Testis (tissue), 3 donors: Measurements from ENCODE around the gene COX14. TPM values are rescaled to one million over a fixed set of nuclear protein-coding genes. Genes with fewer than 3 reads are reported as not detected.

Experiments
- DNase-seq: peaks from one replicate; pipeline ENCODE4 v3.0.0-alpha.2; 2019
- H3K27ac ChIP-seq, 2 donors: fragments of 200-600 bp; sonication (generic); one replicate each; pipeline ENCODE4 v1.5.1; 2019
- H3K27me3 ChIP-seq: fragments of 200-600 bp; sonication (generic); one replicate; pipeline ENCODE4 v1.5.1; 2019
- H3K36me3 ChIP-seq: fragments of 200-600 bp; sonication (generic); one replicate; pipeline ENCODE4 v1.5.1; 2017; ENCODE audit warnings: low read depth; ENCODE audit errors: missing control alignments
- H3K4me1 ChIP-seq: fragments of 200-600 bp; sonication (generic); one replicate; pipeline ENCODE4 v1.5.1; 2019
- H3K4me3 ChIP-seq, 2 donors: fragments of 200-600 bp; sonication (generic); one replicate each; pipeline ENCODE4 v1.5.1; 2017 to 2019
- H3K9me3 ChIP-seq: fragments of 200-600 bp; sonication (generic); one replicate; pipeline ENCODE4 v1.5.1; 2017
- CTCF ChIP-seq, 3 experiments: fragments of 450-650 bp in 2 of 3; fragments of 200-600 bp in 1 of 3; sonication (generic) in 1 of 3; IDR thresholded peaks; one replicate each; pipeline ENCODE4 v1.5.1; 2016 to 2019; ENCODE audit warnings: antibody characterized with exemption in 3 of 3, mild to moderate bottlenecking in 2 of 3, moderate library complexity in 1 of 3
- POLR2A ChIP-seq: fragments of 450-650 bp; IDR thresholded peaks from one replicate; pipeline ENCODE4 v1.6.1; 2017; ENCODE audit warnings: antibody characterized with exemption, mild to moderate bottlenecking, moderate library complexity
- WGBS, 2 donors: methylation state at CpG; one replicate each; pipeline ENCODE4 v1.1.5; 2018; 5-methylcytosine and 5-hydroxymethylcytosine counted together
- intact Hi-C: fragments of 100-400 bp; cut with DNase I; formaldehyde crosslinking; loops from one replicate; pipeline ENCODE4 v1.15.1; 2023; ENCODE audit warnings: low total_unique reads
- polyA plus RNA-seq: library from polyadenylated mRNA; stranded (reverse); fragments of 350-450 nt; fragmentation: Illumina TruSeq; extraction: RNeasy Lipid Tissue Mini Kit (QIAGEN cat#74804); gene quantifications from one replicate; pipeline ENCODE4 v1.2.3, GENCODE V29; 2014; ENCODE audit warnings: low read depth, low replicate concordance; ENCODE audit not compliant: insufficient read depth
- total RNA-seq, 2 donors: library from RNA; depleted of rRNA; stranded (reverse); fragments of >200 nt; gene quantifications; one replicate each; pipeline ENCODE4 v1.2.3, GENCODE V29; 2016

Gene COX14
- total and polyA plus RNA-seq, 3 donors from 2014 or later, result 38.7 to 54.9 (median 50.2) TPM

GRCh38 chr12:50166799-50167048 is 54.7 kb downstream of the COX14 start:
- WGBS, 2 donors, result 0 to 1% methylated on average over 11 to 12 of the region's 12 CpGs
- intact Hi-C loops, result no loop called here
- TF ChIP-seq CTCF (IDR thresholded peaks at IDR 0.05), result no peak
- no peak for TF ChIP-seq POLR2A
- no peaks in the 10 kb centered on the region for H3K9me3 ChIP-seq
- peak overlapping the region; percentile 91 to 92 for H3K27ac ChIP-seq
- H3K4me1 ChIP-seq, result peaks cover 9% of the 10 kb centered on the region
- H3K36me3 ChIP-seq, result no peaks in the 10 kb centered on the region
- peak; percentile 45 for DNase-seq
- no peaks in the 10 kb centered on the region for H3K27me3 ChIP-seq
- peak overlapping the region; percentile 73 to 95 for H3K4me3 ChIP-seq

DNA sequence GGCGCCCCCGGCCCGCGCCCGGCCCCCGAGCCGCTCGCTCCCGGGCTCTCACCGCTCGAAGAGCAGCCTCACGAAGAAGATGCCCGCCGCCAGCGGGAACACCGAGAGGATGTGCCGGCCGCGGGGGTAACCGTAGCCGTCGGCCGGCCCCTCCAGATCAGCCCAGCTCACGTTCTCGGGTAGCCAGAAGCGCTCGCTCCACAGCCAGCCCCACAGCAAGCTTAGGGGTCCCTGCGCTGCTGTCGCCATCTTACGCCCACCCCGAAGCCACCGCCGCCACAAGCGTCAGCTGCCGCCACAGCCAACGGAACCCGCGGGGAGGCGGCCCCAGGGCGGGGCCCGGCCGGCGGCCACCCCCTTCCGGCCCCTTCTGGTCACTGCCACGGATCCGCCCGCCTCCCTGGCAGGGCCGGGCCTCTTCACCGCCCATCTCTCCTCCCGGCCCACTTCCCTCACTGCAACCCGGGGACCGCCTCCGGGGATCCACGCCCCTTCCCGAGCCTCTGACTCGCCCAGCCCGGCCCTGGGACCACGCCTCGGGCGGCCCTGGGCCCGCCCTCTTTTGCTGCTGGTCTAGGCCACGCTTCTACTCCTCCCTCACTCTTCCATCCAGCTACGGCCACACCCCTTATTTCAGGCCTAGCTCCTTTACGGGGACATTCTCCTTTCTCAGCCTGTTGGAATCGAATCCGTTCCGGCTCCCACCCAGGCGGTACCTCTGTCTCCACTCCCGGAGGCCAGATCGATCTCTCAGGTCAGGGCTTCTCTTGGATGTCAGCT is 55.2 kb downstream of the COX14 start, which contains the start of gene CERS5:
CERS5 (minus strand) TSS at position 321 of the 780 bp plus-strand sequence; CDS start at position 249, 72 bp downstream.
- DNase-seq, result peak; percentile 98
- intact Hi-C loops, result no loop called here
- Histone ChIP-seq H3K36me3 (no peaks in the 10 kb centered on the region), H3K27ac (peak within 1 kb of the TSS; percentile 91 to 92), H3K9me3 (no peaks in the 10 kb centered on the region), H3K4me1 (peaks cover 9% of the 10 kb centered on the region), H3K27me3 (no peaks in the 10 kb centered on the region), H3K4me3 (peak within 1 kb of the TSS; percentile 73 to 95)
- WGBS, 2 donors, result 0 to 1% methylated on average over 11 to 69 of the region's 70 CpGs
- TF ChIP-seq POLR2A (no peak), CTCF (IDR thresholded peaks at IDR 0.05) (peak; percentile 28 to 46 (median 41))

Other genes starting within 250 kb of the COX14 start
- 10 to 100 TPM; 14.6 to 15.3 TPM for gene FAIM2, start 208.3 kb upstream of the COX14 start, total RNA-seq
- gene FAIM2, start 208.3 kb upstream of the COX14 start, polyA plus RNA-seq, result 67.5 TPM
- 1 to 10 TPM in 1 of 2 donors, under 1 TPM in 1; 0.79 to 1.9 TPM for gene AQP2, start 161.5 kb upstream of the COX14 start, total RNA-seq
- gene AQP2, start 161.5 kb upstream of the COX14 start, polyA plus RNA-seq, result 1.1 TPM
- 100 to 1,000 TPM; 128 to 134 TPM for gene AQP5, start 150.4 kb upstream of the COX14 start, total RNA-seq
- gene AQP5, start 150.4 kb upstream of the COX14 start, polyA plus RNA-seq, result 414 TPM
- gene AQP6, start 139.3 kb upstream of the COX14 start, total RNA-seq, result 1 to 10 TPM; 1.7 to 2.2 TPM
- gene AQP6, start 139.3 kb upstream of the COX14 start, polyA plus RNA-seq, result 3.1 TPM
- 10 to 100 TPM; 48.1 to 60.6 TPM for gene RACGAP1, start 86.7 kb upstream of the COX14 start, total RNA-seq
- 118 TPM for gene RACGAP1, start 86.7 kb upstream of the COX14 start, polyA plus RNA-seq
- 1 to 10 TPM; 1.9 to 3.5 TPM for gene ASIC1, start 54.6 kb upstream of the COX14 start, total RNA-seq
- 2.7 TPM for gene ASIC1, start 54.6 kb upstream of the COX14 start, polyA plus RNA-seq
- 10 to 100 TPM; 87.6 to 99.0 TPM for gene SMARCD1, start 26.9 kb upstream of the COX14 start, total RNA-seq
- 67.3 TPM for gene SMARCD1, start 26.9 kb upstream of the COX14 start, polyA plus RNA-seq
- 1 to 10 TPM; 2.1 to 2.4 TPM for gene GPD1, start 8.2 kb upstream of the COX14 start, total RNA-seq
- gene GPD1, start 8.2 kb upstream of the COX14 start, polyA plus RNA-seq, result 3.1 TPM
- gene CERS5, start 55.1 kb downstream of the COX14 start, total RNA-seq, result 10 to 100 TPM; 34.3 to 36.5 TPM
- 33.5 TPM for gene CERS5, start 55.1 kb downstream of the COX14 start, polyA plus RNA-seq
- gene LIMA1, start 171.3 kb downstream of the COX14 start, total RNA-seq, result 10 to 100 TPM; 41.0 to 42.8 TPM
- 37.8 TPM for gene LIMA1, start 171.3 kb downstream of the COX14 start, polyA plus RNA-seq